Measurements from ENCODE around the gene OTUD6A. TPM values are rescaled to one million over a fixed set of nuclear protein-coding genes. Genes with fewer than 3 reads are reported as not detected.
"Not testable (repeated sequence)": the region's sequence is repeated elsewhere in the genome, so short reads cannot be mapped to it uniquely, and the experiment has no call there.

The OTUD6A gene
- total RNA-seq, 1 donor from 2014 or later: not detected

DNA sequence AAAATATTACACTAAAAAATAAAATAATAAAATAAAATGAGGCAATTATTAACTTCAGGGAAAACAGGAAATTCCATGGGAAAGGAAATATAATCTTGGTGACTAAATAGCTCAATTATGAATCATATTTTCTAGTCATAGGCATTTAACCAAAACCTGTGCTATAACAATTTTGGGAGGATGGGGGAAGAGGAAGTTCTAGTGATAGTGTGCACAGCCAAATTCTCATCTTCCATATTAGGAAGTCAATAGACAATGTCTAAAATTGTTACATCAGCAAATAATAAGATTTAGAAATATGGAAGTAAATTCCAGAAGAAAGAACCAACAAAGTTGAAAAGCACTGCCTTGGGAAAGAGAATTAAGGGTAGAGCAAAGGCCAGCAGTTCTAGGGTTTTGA, 15.3 kb upstream of the OTUD6A start:
- DNase-seq (ENCODE audit: low spot score): no peak

- no peak for DNase-seq (ENCODE audit: low spot score)
These were observed 12.9 kb upstream of the OTUD6A start for GRCh38 chrX:70049406-70049805.

DNA sequence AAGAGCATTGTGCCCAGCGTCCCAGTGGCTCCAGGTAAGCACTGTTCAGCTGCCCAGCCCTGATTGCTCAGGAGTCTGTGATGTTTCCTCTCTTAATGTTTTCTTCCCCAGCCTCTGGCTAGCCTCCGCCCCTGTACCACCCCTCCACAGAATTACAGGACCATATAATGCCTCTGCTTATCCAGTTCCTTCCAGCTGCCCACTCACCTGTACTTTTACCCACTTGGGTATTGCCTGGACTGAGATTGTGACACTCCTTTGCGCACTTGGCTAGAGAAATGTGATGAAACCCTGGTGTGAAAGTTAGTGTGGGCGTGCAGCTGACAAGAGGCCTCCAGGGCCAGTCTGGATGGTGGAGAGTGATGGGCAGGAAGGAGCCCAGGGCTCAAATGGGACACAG, 12.3 kb upstream of the OTUD6A start, which contains the start of gene AWAT2:
AWAT2 (minus strand) TSS at position 14 of the 400 bp plus-strand sequence; CDS start at position 8, 6 bp downstream.
- no peak for DNase-seq (ENCODE audit: low spot score)

GRCh38 chrX:70052895-70053615, 9.2 kb upstream of the OTUD6A start:
- no peak for DNase-seq (ENCODE audit: low spot score)

DNA sequence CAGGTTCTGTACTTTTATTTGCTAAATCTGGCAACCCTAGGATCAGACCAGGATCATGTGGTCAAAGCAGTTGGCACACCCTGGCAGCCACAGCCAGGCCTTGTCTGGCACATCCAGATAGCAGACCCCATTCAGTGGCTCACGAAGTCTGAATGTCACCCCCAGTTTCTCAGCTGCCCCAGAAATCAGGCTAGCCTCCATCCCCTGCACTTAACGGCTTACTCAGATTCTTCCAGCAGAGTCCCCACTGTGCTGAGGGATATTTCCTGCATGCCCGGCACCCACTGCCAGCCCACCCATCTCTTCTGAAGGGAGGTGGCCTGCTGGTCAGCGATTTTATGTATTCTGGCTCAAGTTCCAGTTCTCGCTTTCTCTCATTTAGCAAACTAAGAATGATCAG, 7.9 kb upstream of the OTUD6A start:
- DNase-seq (ENCODE audit: low spot score): no peak

GRCh38 chrX:70062961-70063550, 799 bp downstream of the OTUD6A start:
- no peak for DNase-seq (ENCODE audit: low spot score)

- DNase-seq (ENCODE audit: low spot score): no peak
These were observed 4.4 kb downstream of the OTUD6A start for GRCh38 chrX:70066646-70067045.

DNA sequence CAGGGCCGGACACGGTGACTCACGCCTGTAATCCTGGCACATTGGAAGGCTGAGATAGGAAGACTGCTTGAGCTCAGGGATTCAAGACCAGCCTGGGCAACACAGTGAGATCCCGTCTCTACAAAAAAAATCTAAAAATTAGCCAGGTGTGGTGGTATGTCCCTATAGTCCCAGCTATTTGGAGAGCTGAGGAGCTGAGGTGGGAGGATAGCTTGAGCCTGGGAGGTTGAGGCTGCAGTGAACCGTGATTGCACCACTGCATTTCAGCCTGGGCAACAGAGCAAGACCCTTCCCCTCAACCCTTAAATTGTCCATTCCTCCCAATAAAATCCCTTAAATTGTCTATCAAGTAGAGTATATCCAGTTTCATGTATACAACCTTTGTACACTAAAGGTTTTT, 17.0 kb downstream of the OTUD6A start:
- no peak for DNase-seq (ENCODE audit: low spot score)

DNA sequence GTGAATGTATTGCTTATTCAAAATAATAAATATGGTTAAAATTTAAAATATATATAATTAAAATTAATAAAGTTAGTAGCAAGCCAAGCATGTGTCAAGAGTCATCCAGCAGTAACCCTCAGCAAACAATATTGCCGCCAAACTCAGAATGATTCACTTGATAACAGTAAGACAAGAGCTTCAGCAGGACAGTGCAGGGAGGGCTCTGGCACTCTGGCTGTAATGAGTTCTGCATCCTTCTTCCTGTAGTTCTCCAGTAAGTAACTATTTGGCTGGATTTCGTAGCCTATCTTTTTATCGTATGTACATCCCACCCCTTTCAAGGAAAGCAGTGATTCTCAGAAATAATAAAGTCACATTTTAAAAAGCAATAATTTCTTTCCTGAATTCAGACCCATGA, 17.6 kb downstream of the OTUD6A start:
- no peak for DNase-seq (ENCODE audit: low spot score)

DNA sequence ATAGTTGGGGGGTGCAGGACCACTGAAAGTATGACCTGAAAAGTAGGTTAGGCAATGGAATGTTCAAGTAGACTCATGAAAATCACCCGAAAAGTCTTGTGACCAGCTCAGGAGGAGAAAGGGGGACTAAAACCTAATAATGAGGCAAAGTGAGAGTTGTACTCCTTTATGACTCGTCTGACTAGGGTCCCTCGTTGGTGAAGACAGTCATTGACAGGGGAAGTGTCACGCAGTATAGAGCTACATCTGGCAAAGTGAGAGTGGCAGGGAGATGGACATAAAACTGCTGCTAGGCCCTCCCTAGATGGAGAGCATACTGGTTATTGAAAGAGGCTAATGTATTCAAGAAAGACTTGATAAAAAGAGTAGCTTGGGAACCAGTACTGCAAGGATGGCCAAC, 20.5 kb downstream of the OTUD6A start:
- DNase-seq (ENCODE audit: low spot score): no peak

GRCh38 chrX:70084592-70085240, 22.5 kb downstream of the OTUD6A start:
- DNase-seq (ENCODE audit: low spot score): no peak

- DNase-seq (ENCODE audit: low spot score): no peak
These were observed 25.8 kb downstream of the OTUD6A start for GRCh38 chrX:70087857-70088630.

DNA sequence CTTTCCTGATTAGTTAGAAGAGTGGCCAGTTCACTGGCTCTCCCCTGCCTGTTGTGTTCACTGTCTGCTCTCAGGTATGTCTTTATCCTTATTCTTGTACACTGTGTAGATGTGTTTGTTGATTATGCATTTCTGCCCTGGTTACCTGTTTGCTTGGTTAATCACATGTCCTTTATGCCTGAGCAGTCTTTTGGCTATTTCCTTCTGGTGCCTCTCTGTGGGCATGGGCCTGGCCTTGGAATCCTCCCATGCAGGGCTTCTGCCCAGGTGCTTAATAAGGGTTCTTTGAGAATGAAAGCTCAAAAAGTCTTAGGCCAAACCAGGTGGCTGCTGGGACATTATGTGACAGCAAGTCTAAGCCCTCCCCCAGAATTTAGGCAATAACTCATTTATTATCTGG, 26.5 kb downstream of the OTUD6A start:
- DNase-seq (ENCODE audit: low spot score): no peak

GRCh38 chrX:70089604-70090297, 27.5 kb downstream of the OTUD6A start:
- no peak for DNase-seq (ENCODE audit: low spot score)

DNA sequence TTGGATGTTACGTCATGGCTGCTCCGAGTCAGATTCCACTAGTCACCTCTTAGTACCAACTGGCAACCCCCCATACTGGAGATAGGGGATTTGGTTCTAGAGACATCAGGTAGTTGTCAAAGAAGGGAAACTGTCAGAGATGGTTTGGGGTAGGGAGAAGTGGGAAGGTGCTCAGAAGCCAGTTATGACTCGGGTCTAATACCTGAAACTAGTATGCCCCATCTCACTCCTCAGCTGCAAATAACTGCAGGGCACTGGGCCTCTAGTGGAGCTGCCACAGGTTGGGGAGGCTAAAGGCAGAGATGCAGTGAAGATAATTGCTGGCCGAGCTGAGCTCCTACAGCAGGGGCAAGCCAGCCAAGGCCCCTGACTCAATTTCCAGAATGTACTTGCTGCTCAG, 30.0 kb downstream of the OTUD6A start:
- DNase-seq (ENCODE audit: low spot score): no peak

DNA sequence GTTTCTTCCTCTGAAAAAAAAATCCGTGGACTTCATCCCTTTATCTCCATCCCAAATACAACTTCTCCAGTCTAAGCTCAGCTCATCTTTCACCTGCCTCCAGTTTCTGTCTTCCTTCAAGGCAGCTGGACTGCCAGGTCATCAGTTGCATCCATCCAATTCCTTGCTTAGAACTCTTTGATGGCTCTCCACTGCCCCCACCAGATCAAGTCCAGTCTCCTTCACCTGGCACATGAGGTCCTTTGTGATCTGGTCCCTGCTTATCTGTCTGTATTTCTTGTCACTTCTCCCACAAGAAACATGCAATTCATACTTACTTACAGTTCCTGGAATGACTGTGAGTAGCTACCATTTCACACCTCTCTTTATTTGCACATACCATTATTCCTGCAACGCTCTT, 33.8 kb downstream of the OTUD6A start:
- DNase-seq (ENCODE audit: low spot score): no peak

DNA sequence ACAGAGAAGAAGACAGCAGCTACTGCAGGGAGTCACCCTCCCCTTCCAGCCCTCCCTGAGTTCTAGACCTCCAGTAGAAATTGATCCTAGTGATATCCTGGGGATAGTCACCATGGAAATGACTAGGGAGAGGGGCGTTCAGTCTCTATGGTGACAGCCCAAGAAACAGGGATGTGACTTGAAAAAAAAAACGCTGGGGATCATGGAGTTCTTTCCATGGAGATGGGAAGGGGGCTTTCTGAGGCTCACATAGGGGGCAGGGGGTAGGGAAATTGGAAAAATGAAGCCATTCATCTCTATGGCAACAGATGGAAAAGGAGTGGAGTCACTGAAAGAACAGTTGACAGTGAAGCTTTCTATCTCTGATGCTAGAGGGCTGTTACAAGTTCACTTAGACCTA, 43.0 kb downstream of the OTUD6A start:
- DNase-seq (ENCODE audit: low spot score): no peak

GRCh38 chrX:70111436-70112026, 49.3 kb downstream of the OTUD6A start:
- DNase-seq (ENCODE audit: low spot score): not testable (repeated sequence)
